Parathyroid adenoma (tissue), 2 donors: ENCODE results near the gene JAKMIP3.

Experiments
- H2AFZ ChIP-seq: fragments of 300-600 bp; sonication (generic); one replicate; pipeline ENCODE4 v1.7.0; 2017; ENCODE audit warnings: antibody characterized with exemption, mild to moderate bottlenecking
- H3K27ac ChIP-seq: fragments of 300-600 bp; sonication (generic); one replicate; pipeline ENCODE4 v1.7.0; 2017
- H3K27me3 ChIP-seq: fragments of 300-600 bp; sonication (generic); one replicate; pipeline ENCODE4 v1.7.0; 2017; ENCODE audit warnings: low read length; ENCODE audit not compliant: control insufficient read depth, insufficient read depth
- H3K36me3 ChIP-seq: fragments of 300-600 bp; sonication (generic); one replicate; pipeline ENCODE4 v1.7.0; 2017; ENCODE audit warnings: low read length; ENCODE audit not compliant: control insufficient read depth, insufficient read depth
- H3K4me1 ChIP-seq: fragments of 300-600 bp; sonication (generic); one replicate; pipeline ENCODE4 v1.7.0; 2017; ENCODE audit warnings: control low read depth
- H3K4me2 ChIP-seq: fragments of 300-600 bp; sonication (generic); one replicate; pipeline ENCODE4 v1.7.0; 2017; ENCODE audit warnings: low read length
- H3K4me3 ChIP-seq: fragments of 300-600 bp; sonication (generic); one replicate; pipeline ENCODE4 v1.7.0; 2017; ENCODE audit warnings: low read depth, low read length
- H3K79me2 ChIP-seq: fragments of 300-600 bp; sonication (generic); one replicate; pipeline ENCODE4 v1.7.0; 2017; ENCODE audit warnings: control low read depth
- H3K9ac ChIP-seq: fragments of 300-600 bp; sonication (generic); one replicate; pipeline ENCODE4 v1.7.0; 2017; ENCODE audit warnings: mild to moderate bottlenecking
- H3K9me3 ChIP-seq: fragments of 300-600 bp; sonication (generic); one replicate; pipeline ENCODE4 v1.7.0; 2017; ENCODE audit warnings: low read length; ENCODE audit not compliant: control insufficient read depth
- TF ChIP-seq, protein P1 (sequence below): fragments of 300-600 bp; sonication (generic); IDR thresholded peaks from one replicate; pipeline ENCODE4 v1.7.0; 2017; ENCODE audit warnings: antibody characterized with exemption, mild to moderate bottlenecking
- donor health status: primary hyperparathyroidism.

Gene JAKMIP3

DNA sequence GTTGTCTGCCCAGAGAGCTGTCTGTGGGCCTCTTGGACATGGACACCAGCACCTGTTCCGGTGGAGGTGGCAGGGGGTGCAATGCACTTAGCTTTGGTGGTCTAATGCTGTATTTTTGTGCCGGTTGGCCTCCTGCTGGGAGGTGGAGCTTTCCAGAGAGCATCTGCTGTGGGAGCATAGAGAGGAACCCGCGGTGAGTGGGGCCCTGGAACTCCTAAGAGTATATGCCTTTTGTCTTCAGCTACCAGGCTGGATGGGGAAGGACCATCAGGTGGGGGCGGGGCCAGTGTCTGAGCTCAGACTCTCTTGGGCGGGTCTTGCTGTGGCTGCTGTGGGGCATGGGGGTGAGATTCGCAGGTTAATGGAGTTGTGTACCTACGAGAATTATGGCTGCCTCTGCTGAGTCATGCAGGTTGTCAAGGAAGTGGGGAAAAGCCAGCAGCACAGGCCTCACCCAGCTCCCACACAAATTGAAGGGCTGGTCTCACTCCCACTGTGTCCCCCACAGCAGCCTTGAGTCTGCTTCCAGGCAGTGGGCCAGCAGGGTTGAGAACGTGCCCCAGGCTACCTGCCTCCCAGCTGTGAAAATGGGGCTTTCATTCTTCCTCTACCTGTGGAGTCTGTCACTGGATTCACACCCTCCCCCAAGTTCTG is 29.0 kb downstream of the JAKMIP3 start:
- Histone ChIP-seq H3K9ac (no peak overlapping the region), H3K79me2 (no peaks in the 10 kb centered on the region), H3K4me1 (no peaks in the 10 kb centered on the region), H3K27me3 (no peaks in the 10 kb centered on the region), H3K9me3 (no peaks in the 10 kb centered on the region), H3K36me3 (no peaks in the 10 kb centered on the region), H3K4me2 (no peak overlapping the region), H2AFZ (no peak overlapping the region), H3K27ac (no peak overlapping the region), H3K4me3 (no peak overlapping the region)
- TF ChIP-seq, protein P1, sequence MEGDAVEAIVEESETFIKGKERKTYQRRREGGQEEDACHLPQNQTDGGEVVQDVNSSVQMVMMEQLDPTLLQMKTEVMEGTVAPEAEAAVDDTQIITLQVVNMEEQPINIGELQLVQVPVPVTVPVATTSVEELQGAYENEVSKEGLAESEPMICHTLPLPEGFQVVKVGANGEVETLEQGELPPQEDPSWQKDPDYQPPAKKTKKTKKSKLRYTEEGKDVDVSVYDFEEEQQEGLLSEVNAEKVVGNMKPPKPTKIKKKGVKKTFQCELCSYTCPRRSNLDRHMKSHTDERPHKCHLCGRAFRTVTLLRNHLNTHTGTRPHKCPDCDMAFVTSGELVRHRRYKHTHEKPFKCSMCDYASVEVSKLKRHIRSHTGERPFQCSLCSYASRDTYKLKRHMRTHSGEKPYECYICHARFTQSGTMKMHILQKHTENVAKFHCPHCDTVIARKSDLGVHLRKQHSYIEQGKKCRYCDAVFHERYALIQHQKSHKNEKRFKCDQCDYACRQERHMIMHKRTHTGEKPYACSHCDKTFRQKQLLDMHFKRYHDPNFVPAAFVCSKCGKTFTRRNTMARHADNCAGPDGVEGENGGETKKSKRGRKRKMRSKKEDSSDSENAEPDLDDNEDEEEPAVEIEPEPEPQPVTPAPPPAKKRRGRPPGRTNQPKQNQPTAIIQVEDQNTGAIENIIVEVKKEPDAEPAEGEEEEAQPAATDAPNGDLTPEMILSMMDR: no peak

DNA sequence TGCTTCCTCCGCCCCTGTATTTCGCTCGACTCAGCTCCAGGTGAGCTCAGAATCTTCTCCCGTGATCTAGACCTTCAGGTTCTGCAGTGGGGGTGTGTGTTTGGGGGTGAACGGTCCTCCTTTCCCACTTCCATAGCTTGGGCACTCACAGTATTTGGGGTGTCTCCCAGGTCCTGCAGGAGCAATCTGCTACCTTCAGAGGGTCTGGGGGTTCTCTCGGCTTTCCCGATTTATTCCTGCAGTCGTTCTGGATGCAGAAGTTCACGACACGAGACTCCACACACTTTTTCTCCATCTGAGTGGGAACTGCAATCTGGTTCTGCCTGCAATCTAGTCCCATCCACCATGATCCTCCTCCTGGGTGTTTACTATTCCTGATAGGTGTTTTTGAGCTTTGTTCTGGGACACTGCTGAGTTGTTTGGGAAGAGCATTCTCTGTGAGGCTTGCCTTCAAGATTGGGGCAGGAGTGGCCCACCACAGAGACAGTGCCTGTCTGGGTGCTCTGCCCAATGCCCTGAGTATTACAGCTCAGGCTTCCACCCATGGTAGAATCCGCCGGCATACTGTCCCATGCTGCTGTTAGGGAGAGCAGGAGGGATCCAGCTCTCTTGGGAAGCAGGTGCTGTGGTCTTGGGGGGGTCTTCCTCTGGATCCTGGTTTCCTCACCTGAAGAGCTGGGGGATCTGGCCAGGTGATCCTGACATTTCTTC is 29.8 kb downstream of the JAKMIP3 start:
- Histone ChIP-seq H3K27me3 (no peaks in the 10 kb centered on the region), H3K36me3 (no peaks in the 10 kb centered on the region), H3K4me3 (no peak overlapping the region), H3K4me1 (no peaks in the 10 kb centered on the region), H3K9ac (no peak overlapping the region), H3K9me3 (no peaks in the 10 kb centered on the region), H3K4me2 (no peak overlapping the region), H3K27ac (no peak overlapping the region), H2AFZ (no peak overlapping the region), H3K79me2 (no peaks in the 10 kb centered on the region)
- TF ChIP-seq, protein P1: no peak

DNA sequence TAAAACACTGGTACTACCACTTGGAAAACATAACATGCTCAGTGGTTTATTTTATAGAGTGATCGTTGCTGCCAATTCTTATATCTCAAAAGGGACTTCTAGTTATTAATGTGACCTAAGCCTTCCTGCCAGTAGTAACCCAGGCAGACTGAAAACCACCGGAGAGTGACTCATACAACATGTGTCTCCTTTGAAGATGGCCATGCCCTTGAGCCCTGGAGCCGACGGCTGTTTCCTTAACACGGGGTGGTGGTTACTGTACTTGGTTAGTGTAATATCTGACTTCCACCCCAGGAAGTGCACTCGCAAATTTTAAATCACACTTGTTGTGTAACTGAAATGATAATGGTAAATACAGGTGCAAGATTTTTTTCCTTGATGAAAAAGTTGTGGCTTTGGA is 30.5 kb downstream of the JAKMIP3 start:
- Histone ChIP-seq H3K36me3 (no peaks in the 10 kb centered on the region), H3K9me3 (no peaks in the 10 kb centered on the region), H3K4me3 (no peak overlapping the region), H3K27ac (no peak overlapping the region), H3K4me2 (no peak overlapping the region), H3K79me2 (no peaks in the 10 kb centered on the region), H2AFZ (no peak overlapping the region), H3K27me3 (no peaks in the 10 kb centered on the region), H3K9ac (no peak overlapping the region), H3K4me1 (no peaks in the 10 kb centered on the region)
- TF ChIP-seq, protein P1: no peak

DNA sequence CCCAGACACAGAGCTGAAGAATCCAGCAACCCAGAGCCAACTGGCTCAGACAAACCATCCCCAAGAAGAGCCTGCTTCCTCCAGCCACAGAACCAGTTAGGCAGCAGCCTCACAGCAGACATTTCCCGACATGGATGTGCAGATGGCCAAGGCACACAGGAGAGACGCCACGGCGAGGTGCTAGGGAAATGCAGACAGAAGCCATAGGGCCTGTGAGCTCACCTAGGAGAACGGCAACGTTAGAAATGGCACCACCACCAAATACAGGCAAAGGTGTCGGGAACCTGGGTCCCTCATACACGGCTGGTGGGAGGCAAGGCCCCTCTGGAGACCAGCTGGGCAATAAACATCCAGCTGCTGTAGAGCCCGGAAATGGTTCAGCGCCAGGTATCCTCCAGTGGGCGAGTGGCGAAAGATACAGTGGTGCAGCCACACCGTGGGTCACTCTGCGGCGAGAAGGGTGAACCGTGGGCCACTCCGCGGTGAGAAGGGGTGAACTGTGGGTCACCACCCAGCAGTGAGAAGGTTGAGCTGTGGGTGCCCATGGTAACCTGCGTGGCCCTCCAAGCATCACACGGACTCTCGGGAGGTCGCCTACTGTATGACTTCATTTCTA is 31.2 kb downstream of the JAKMIP3 start:
- H3K4me3 ChIP-seq: no peak overlapping the region
- H3K4me1 ChIP-seq: no peaks in the 10 kb centered on the region
- H2AFZ ChIP-seq: no peak overlapping the region
- H3K9ac ChIP-seq: no peak overlapping the region
- no peak overlapping the region for H3K27ac ChIP-seq
- H3K79me2 ChIP-seq: no peaks in the 10 kb centered on the region
- no peak overlapping the region for H3K4me2 ChIP-seq
- no peaks in the 10 kb centered on the region for H3K27me3 ChIP-seq
- H3K36me3 ChIP-seq: no peaks in the 10 kb centered on the region
- H3K9me3 ChIP-seq: no peaks in the 10 kb centered on the region
- TF ChIP-seq, protein P1: no peak
